ENCODE results near the gene STAC. TPM values are rescaled to one million over a fixed set of nuclear protein-coding genes. Genes with fewer than 3 reads are reported as not detected.

The STAC gene
- total and polyA plus RNA-seq, 4 donors = 0.21 to 0.56 (median 0.39) TPM

DNA sequence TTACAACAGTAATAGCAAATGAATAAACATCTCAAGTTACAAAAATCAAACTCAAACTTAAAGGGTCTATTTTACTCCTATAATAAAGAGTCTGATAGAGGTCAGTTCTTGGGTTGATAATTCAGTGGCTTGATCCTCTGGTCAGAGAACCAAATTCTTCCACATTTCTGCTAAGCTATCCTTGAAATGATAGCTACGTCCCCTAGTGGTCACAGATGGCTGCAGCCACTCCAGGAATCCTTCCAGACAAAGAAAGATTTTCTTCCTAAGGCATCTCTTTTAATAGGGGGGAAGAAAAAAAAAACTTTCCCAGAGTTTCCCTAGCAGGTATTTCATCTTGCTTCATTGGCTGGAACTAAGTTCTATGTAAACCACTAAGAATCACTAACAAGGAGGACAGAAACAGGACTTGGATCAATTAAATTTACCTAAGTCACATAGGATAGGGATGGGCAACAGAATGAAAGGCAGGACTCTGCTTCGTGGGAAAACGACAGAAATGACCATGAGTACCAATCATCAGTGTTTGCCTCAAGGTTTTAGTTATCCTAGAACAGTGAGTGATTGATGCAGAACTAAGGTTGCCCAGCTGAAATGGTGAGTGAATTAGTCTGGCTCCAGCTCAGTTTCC is 160.7 kb downstream of the STAC start:
- no peak for DNase-seq (ENCODE audit: low spot score)
- TF ChIP-seq RAD21 (IDR thresholded peaks at IDR 0.05) (peak; percentile 76 to 77), SP1 (IDR thresholded peaks at IDR 0.05) (no peak)
- TF ChIP-seq, protein P1, sequence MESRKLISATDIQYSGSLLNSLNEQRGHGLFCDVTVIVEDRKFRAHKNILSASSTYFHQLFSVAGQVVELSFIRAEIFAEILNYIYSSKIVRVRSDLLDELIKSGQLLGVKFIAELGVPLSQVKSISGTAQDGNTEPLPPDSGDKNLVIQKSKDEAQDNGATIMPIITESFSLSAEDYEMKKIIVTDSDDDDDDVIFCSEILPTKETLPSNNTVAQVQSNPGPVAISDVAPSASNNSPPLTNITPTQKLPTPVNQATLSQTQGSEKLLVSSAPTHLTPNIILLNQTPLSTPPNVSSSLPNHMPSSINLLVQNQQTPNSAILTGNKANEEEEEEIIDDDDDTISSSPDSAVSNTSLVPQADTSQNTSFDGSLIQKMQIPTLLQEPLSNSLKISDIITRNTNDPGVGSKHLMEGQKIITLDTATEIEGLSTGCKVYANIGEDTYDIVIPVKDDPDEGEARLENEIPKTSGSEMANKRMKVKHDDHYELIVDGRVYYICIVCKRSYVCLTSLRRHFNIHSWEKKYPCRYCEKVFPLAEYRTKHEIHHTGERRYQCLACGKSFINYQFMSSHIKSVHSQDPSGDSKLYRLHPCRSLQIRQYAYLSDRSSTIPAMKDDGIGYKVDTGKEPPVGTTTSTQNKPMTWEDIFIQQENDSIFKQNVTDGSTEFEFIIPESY (IDR thresholded peaks at IDR 0.05) = no peak
- TF ChIP-seq, protein P2, sequence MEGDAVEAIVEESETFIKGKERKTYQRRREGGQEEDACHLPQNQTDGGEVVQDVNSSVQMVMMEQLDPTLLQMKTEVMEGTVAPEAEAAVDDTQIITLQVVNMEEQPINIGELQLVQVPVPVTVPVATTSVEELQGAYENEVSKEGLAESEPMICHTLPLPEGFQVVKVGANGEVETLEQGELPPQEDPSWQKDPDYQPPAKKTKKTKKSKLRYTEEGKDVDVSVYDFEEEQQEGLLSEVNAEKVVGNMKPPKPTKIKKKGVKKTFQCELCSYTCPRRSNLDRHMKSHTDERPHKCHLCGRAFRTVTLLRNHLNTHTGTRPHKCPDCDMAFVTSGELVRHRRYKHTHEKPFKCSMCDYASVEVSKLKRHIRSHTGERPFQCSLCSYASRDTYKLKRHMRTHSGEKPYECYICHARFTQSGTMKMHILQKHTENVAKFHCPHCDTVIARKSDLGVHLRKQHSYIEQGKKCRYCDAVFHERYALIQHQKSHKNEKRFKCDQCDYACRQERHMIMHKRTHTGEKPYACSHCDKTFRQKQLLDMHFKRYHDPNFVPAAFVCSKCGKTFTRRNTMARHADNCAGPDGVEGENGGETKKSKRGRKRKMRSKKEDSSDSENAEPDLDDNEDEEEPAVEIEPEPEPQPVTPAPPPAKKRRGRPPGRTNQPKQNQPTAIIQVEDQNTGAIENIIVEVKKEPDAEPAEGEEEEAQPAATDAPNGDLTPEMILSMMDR (IDR thresholded peaks at IDR 0.05; ENCODE audit: low read depth, low read length, missing input control) = peak; percentile 56
- 39% methylated on average over 3 of the region's 3 CpGs for WGBS

DNA sequence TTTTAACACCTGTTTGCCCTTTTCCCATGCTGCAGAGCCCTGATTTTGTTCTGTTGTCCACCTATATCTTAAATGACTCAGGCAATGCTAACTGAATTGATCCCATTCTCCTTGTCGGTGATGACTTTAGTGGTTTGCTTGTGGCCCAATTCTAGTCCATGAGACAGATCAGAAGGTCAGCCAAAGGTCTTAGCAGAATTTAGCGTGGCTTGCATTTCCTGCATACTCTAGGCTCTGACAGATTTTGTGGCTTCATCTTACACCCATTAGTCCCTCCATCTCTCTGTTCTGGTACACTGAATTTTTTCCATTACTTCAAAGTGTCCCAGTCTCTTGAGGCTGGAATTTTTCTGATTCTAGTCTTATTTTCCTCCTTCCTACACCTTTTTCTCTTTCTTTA is 161.9 kb downstream of the STAC start:
- no peaks in the 10 kb centered on the region for H3K36me3 ChIP-seq (ENCODE audit: control insufficient read depth in 4 of 4, insufficient read depth in 3 of 4, low read depth in 1 of 4, low read length in 3 of 4)
- H3K9ac ChIP-seq (ENCODE audit: low read depth in 1 of 2, low read length in 2 of 2) = no peak overlapping the region
- no peak for DNase-seq (ENCODE audit: low spot score)
- TF ChIP-seq, protein P1 (IDR thresholded peaks at IDR 0.05) = no peak
- TF ChIP-seq RXRA (IDR thresholded peaks at IDR 0.05) = peak in 1 of 2 donors; percentile 16
- TF ChIP-seq EGR1 (IDR thresholded peaks at IDR 0.05; ENCODE audit: low read depth in 2 of 2) = no peak
- H3K27me3 ChIP-seq (ENCODE audit: control insufficient read depth in 4 of 4, insufficient read depth in 4 of 4, low read length in 3 of 4) = peaks cover 0 to 3% (median 0%) of the 10 kb centered on the region in 4 donors
- no peak overlapping the region for H3K27ac ChIP-seq (ENCODE audit: low read depth in 1 of 2, low read length in 2 of 2)
- no peaks in the 10 kb centered on the region for H3K9me3 ChIP-seq (ENCODE audit: control insufficient read depth in 4 of 4, low read length in 3 of 4)
- WGBS = 49% methylated on average over 2 of the region's 2 CpGs
- H3K4me3 ChIP-seq (ENCODE audit: low read depth in 1 of 3, low read length in 3 of 3) = no peak overlapping the region
- no peaks in the 10 kb centered on the region for H3K4me1 ChIP-seq (ENCODE audit: control insufficient read depth in 4 of 4, insufficient read depth in 4 of 4, low read length in 3 of 4)

More for the DNA sequence above, 160.7 kb downstream of the STAC start:
- H3K9ac ChIP-seq (ENCODE audit: low read depth in 1 of 2, low read length in 2 of 2) = no peak overlapping the region
- no peaks in the 10 kb centered on the region for H3K36me3 ChIP-seq (ENCODE audit: control insufficient read depth in 4 of 4, insufficient read depth in 3 of 4, low read depth in 1 of 4, low read length in 3 of 4)
- H3K4me3 ChIP-seq (ENCODE audit: low read depth in 1 of 3, low read length in 3 of 3) = no peak overlapping the region
- H3K9me3 ChIP-seq (ENCODE audit: control insufficient read depth in 4 of 4, low read length in 3 of 4) = no peaks in the 10 kb centered on the region
- no peaks in the 10 kb centered on the region for H3K27me3 ChIP-seq (ENCODE audit: control insufficient read depth in 4 of 4, insufficient read depth in 4 of 4, low read length in 3 of 4)
- no peak overlapping the region for H3K27ac ChIP-seq (ENCODE audit: low read depth in 1 of 2, low read length in 2 of 2)
- no peaks in the 10 kb centered on the region for H3K4me1 ChIP-seq (ENCODE audit: control insufficient read depth in 4 of 4, insufficient read depth in 4 of 4, low read length in 3 of 4)

DNA sequence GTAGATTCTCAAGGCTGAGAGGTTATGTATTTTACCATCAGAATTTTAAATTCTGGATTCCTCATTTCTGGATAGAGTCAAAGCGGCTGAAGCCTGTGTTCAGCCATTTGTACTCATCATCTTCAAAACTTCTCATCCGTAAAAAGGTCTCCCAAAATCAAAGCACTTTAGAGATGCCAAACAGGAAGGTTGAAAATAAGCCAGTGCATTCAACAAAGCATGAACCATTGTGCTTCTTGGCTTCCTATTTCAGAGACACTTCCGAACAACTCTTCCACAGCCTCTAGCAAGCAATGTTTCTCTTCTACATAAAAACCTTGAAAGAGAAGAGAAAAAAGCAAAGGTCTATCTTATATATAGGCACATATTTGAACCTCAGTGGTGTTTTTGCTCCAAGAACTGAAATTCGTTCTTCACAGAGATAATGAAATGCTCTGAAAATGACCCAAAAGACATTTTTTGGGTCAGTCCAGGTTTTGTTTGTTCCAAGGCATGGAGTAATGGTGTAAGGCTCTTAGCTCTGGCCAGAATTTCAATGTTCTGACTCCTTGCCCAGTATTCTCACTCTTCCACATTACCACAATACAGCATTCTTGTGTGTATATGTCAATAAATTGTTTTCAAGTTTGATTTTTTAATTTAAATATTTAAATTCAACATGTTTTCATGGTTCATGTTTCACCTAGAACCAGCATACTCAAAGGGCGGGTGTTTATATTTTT is 163.1 kb downstream of the STAC start:
- TF ChIP-seq HNF4G (IDR thresholded peaks at IDR 0.05) = no peak
- TF ChIP-seq RAD21 (IDR thresholded peaks at IDR 0.05) = no peak
- TF ChIP-seq EGR1 (IDR thresholded peaks at IDR 0.05; ENCODE audit: low read depth in 2 of 2) = no peak
- no peak for TF ChIP-seq NR2F2 (IDR thresholded peaks at IDR 0.05)
- no peak for TF ChIP-seq RXRA (IDR thresholded peaks at IDR 0.05)
- TF ChIP-seq YY1 (IDR thresholded peaks at IDR 0.05) = no peak
- TF ChIP-seq, protein P3, sequence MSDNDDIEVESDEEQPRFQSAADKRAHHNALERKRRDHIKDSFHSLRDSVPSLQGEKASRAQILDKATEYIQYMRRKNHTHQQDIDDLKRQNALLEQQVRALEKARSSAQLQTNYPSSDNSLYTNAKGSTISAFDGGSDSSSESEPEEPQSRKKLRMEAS (IDR thresholded peaks at IDR 0.05) = no peak
- TF ChIP-seq, protein P4, sequence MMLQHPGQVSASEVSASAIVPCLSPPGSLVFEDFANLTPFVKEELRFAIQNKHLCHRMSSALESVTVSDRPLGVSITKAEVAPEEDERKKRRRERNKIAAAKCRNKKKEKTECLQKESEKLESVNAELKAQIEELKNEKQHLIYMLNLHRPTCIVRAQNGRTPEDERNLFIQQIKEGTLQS (IDR thresholded peaks at IDR 0.05) = no peak
- TF ChIP-seq TAF1 (conservative IDR thresholded peaks at IDR 0.05) = no peak
- WGBS = 80% methylated on average over 5 of the region's 5 CpGs
- H3K27ac ChIP-seq (ENCODE audit: low read depth in 1 of 2, low read length in 2 of 2) = no peak overlapping the region
- no peak overlapping the region for H3K4me3 ChIP-seq (ENCODE audit: low read depth in 1 of 3, low read length in 3 of 3)
- H3K9me3 ChIP-seq (ENCODE audit: control insufficient read depth in 4 of 4, low read length in 3 of 4) = no peaks in the 10 kb centered on the region
- no peaks in the 10 kb centered on the region for H3K36me3 ChIP-seq (ENCODE audit: control insufficient read depth in 4 of 4, insufficient read depth in 3 of 4, low read depth in 1 of 4, low read length in 3 of 4)
- H3K4me1 ChIP-seq (ENCODE audit: control insufficient read depth in 4 of 4, insufficient read depth in 4 of 4, low read length in 3 of 4) = no peaks in the 10 kb centered on the region
- peaks cover 0 to 3% (median 0%) of the 10 kb centered on the region in 4 donors for H3K27me3 ChIP-seq (ENCODE audit: control insufficient read depth in 4 of 4, insufficient read depth in 4 of 4, low read length in 3 of 4)
- DNase-seq (ENCODE audit: low spot score) = no peak
- no peak overlapping the region for H3K9ac ChIP-seq (ENCODE audit: low read depth in 1 of 2, low read length in 2 of 2)
